ENCODE data around the gene FLYWCH2.

- TF ChIP-seq, protein P1, sequence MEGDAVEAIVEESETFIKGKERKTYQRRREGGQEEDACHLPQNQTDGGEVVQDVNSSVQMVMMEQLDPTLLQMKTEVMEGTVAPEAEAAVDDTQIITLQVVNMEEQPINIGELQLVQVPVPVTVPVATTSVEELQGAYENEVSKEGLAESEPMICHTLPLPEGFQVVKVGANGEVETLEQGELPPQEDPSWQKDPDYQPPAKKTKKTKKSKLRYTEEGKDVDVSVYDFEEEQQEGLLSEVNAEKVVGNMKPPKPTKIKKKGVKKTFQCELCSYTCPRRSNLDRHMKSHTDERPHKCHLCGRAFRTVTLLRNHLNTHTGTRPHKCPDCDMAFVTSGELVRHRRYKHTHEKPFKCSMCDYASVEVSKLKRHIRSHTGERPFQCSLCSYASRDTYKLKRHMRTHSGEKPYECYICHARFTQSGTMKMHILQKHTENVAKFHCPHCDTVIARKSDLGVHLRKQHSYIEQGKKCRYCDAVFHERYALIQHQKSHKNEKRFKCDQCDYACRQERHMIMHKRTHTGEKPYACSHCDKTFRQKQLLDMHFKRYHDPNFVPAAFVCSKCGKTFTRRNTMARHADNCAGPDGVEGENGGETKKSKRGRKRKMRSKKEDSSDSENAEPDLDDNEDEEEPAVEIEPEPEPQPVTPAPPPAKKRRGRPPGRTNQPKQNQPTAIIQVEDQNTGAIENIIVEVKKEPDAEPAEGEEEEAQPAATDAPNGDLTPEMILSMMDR (IDR thresholded peaks at IDR 0.05; ENCODE audit: insufficient read depth, low read length, poor library complexity, severe bottlenecking) = no peak
- no peak for TF ChIP-seq EZH2phosphoT487 (conservative IDR thresholded peaks at IDR 0.05; ENCODE audit: low read length)
These were observed 37.9 kb upstream of the FLYWCH2 start for GRCh38 chr16:2845116-2845515.
